Inferior parietal cortex (tissue), 1 donor: ENCODE results near the gene PDE1C.
"Not testable (repeated sequence)": the region's sequence is repeated elsewhere in the genome, so short reads cannot be mapped to it uniquely, and the experiment has no call there.

Source experiments
- DNase-seq: peaks from one replicate; pipeline ENCODE4 v3.0.0-alpha.2; 2016; ENCODE audit errors: extremely low spot score

Gene PDE1C

DNA sequence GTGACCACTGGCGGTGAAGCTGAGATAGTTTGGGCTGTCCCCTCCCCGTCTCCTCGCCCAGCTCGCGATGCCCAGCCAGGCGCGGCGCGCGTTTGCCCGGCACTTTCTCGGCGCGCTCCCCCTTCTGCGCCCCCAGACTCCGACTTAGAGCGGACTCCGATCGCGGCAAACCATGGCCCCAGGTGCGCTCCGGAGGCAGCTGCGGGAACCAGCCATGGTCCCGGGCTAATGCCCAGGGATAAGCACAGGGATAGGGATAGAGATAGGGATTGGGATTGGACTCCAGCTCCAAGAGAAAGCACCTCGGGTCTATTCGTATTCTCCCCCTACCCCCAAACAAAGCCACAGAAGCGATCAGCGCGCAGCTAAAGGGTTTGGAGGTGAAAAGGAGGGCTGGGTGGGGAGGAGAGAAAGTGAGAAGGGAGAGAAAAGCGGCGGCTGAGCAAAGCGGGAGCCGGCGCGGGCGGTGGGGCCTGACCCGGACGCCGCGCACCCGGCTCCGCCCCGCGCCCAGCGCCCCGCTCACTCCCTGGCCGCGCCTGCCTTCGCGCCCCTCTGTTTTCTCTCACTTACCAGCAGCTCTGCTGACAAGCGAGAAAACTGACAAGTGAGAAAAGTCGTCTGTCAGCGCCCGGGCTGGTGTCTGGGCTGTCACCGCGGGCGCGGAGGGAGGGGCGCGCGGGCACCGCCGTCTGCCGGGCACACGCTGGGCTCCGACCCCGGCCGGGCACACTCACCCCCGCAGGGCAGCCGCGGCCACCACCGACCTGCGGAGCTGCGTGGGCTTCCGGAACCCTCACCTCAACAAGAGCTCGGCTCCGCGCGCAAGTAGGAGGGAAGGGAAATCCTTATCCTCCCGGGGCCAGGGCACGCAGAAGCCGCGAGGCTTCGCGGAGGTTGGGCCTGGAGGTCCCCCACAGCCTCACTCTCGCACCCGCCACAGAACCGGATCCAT, at the start of gene PDE1C:
Gene PDE1C (minus strand): TSS at position 2 of the 955 bp plus-strand sequence.
- DNase-seq: no peak

DNA sequence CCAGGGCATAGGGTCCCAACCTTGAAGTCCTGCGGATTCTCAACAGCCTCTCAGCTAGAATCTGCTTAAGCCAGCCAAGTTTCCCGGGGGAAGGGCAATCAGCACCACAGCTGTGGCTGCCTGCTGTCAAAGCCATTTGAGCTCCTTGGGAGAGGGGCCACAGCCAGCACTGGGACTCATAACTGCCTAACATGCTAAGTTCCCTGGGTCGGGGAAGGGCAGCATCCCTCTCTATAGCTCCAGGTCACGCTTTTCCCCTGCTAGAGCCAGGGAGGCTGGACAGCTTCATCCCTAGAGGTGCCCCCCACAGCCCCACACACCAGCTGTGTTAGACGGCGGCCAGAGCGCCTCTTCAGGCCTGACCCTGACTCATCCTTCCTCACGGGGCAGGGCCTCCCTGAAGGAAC, 49.6 kb upstream of the PDE1C start:
- DNase-seq: no peak

DNA sequence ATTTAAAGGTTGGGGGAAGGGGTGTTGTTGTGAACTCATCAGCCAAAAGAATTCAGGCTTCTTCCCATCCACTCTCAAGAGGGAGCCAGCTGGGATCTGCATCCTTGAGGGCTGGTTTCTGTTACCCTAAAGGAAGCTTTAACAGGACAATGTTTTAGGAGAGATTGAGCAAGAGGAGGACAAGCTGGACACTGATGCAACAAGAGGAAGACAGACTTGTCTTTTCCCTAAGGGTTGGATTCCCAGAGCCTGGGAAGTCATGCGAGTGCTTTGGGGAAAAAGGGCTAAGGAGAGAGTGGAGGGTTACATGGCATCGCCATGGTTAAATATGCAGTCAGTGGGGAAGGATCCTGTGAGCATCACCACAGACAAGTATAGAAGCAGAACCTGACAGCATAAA, 47.6 kb upstream of the PDE1C start:
- no peak for DNase-seq

DNA sequence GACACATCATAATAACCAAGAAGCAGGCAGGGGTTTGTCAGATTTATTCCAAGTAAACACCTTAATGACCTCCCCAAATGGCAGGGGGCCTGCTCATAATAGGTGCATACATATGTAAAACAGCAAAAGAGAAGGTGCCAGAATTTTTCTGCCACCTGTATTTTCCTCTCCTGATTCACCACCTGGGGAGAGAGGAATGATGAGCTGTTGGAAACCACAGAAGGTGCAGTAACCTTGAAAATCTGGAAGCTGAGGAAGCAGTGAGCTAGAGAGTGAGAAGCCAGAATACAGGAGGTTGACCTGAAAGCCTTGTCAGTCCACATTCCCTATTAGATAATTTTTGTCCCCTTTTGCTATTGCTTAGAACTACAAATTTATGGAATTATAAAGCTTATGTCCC, 46.2 kb upstream of the PDE1C start:
- DNase-seq: no peak

DNA sequence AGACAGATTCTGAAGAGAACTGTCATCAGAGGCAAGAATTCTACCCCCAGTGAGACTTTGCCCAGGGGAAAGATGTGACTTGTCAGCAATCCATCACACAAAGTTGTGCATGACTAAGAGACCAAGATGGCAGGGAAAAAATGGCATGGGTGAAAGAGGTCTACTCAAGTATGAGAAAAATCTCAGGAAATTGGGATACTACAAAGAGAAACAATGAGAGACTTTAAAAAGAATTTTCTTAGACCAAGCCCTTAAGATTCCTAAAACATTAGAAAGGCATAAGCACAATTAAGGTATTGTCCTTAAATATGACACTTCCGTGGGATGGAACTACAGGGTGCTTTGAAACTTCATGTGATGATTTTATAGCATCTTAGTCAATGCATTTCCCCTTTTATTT, 45.6 kb upstream of the PDE1C start:
- DNase-seq: no peak

DNA sequence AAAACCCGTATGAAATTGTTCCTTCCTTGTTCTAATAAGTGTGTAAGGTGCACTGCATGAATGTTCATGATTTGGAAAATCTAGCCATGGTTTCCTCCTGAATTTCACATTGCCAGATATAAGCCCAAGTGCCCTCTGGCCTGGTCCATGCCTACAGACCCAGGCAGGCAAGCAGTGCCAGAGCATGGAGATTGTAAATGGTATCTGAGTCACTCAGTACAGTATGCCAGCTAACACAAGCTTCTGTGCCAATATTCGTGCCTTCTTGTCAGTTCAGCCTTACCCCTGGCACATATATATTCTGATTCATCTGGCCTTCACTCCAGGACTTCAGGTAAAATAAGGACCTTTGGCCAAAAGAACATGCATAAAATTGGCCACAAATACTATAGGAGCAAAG, 38.4 kb upstream of the PDE1C start:
- DNase-seq: no peak

DNA sequence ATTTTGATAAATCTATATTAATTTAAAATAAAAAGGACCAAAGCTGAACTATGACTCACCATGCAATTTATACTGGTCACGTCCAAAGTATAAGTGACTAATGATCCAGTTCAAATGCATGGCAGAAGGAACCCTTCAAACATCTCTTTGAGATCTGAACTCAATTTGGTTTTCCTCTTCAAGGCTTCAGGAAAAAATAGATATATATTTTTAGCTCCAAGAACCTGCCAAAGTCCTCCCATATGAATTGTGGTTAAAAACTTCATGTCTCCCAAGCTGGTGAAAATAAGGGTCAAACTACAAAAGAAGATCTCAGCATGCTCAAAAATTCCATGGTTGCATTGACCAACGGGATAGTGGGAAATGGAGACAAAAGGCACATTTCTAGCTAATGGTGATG, 34.6 kb upstream of the PDE1C start:
- no peak for DNase-seq

DNA sequence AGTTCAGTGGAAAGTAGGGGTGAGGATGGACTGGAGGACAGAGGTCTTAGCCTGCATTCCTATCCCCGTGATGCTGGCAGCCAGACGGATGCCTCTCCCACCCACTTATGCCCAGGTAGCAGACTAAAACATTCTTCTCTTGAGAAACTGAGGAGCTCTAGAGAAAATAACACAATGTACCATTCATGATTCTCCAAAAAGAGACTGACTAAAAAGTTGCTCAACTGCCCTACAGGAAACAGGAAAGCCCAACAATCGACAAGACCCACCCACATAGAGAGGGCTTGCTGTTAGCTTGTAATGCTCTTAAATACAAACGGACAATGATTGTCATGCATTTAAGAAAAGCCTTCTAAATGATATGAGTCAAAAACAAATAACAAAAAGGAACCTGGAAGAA, 33.2 kb upstream of the PDE1C start:
- DNase-seq: no peak

DNA sequence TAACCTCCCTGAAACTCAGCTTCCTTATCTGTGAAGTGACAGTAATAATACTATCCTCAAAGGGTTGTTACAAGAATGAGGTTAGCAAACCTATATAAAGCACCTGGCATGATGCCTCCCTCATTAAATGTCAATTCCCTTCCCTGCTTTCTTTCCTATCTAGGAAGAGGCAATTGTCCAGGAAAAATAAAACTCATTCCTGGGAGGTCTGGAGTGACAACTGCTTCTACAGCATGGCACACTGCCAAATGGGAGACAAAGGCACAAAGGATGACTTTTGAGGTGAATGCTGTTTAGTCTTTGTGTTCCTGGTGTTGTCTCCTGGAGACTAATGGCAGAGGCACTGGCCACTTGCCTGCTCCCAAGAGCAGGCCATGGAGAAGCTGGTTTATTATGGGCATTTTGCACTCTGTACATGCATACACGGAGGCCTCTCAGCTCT, 32.2 kb upstream of the PDE1C start:
- DNase-seq: no peak

DNA sequence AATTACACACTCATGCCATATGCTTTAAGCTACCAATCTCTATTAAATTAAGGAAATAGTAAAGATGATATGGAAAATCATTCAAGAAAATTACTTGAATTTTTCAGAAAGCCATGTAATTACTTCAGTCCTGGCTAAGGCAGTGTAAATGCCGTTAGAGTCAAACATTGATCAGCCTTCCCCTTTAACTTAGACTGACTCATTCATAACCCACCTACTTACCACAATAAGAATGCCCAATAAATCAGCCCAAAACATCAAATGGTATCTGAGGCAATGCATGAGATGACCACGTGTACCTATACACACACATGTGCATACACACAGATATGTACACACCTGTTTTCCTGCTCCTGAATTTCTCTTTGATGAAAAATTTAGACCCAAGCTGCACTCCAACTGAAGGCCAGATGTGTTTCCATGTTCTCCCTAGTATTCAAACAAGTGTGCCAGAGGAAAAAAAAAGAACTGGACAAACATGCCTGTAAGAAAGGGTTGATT, 30.2 kb upstream of the PDE1C start:
- DNase-seq: no peak

DNA sequence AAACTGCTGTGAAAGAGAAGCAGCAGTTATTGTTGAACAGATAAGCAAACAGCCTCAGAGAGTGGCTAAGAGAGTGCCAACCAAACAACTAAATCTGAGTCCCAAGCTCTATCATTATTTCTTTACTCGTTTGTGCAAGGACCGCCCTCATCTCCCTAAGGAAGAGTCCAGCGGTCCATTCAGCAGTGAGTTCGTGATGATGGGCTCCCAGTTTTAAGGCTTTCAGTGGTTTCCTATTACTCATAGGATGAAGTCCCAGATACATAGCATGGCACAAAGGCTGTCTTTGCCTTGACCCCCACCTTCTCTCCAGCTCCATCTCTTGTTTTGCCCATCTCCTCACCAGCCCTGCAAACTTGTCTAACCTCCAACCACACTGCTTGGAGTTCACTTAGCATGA, 24.3 kb upstream of the PDE1C start:
- no peak for DNase-seq

DNA sequence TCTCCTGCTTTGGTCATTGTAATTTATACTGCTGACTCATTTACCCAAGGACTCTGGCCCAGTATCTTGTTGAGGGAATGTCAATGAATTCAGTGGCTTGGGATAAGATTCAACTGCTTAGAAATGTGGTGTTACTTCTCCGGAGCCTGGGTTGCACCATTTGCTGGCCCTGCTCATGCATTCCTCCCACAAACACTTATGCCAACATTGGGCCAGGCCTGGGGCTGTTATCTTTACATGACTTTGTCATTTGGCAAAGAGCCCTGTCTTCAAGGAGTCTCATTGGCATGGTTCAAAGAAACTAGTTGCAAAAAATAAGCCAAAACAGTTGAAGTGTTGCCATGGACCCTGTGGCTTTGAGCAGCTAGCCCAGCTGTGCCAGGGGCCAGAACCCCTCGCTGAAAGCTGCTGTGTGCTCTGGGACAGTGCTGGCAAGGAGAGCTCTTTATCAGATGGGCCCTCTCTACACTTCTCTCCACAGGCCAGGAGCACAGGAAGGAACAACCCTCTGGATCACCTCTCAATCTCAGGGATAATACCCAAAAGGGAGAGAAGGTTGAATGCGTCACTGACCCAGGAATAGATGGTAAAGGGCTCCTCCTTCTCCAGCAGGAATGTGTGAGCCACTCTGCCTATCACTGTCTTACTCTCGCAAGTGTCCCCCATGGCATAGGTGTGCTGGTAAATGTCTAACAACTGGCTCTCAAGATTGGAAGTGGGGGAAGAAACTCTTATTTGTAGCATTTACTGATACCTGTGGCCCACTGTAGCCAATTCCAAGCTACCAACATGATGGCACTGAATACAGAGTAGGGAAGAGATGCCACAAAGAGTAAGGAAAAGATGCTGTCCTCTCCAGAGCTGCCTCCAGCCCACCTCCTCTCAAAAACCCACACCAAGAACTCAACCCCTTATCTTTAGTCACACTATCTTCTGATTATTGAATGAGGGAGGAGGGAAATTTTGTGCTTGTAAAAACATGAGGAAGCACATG, 23.5 kb upstream of the PDE1C start:
- no peak for DNase-seq

DNA sequence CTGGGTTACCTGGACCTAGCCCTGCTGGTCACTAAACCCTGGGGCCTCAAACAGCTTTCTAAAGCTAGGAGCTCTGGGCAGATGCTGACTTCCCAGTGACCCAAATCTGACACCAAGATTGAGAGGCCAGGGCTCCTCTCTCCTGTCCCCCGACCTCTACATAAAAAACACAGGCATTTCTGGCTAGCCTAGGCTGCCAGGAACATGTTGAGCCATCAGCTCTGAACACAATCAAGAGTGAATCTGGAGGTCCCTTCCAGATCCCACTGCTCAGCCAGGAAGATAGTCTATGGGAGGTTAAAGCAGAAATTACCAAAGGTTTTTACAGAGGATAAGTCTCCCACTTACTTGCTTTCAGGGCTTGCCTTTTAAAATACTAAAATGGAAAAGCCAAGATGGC, 22.1 kb upstream of the PDE1C start:
- no peak for DNase-seq

DNA sequence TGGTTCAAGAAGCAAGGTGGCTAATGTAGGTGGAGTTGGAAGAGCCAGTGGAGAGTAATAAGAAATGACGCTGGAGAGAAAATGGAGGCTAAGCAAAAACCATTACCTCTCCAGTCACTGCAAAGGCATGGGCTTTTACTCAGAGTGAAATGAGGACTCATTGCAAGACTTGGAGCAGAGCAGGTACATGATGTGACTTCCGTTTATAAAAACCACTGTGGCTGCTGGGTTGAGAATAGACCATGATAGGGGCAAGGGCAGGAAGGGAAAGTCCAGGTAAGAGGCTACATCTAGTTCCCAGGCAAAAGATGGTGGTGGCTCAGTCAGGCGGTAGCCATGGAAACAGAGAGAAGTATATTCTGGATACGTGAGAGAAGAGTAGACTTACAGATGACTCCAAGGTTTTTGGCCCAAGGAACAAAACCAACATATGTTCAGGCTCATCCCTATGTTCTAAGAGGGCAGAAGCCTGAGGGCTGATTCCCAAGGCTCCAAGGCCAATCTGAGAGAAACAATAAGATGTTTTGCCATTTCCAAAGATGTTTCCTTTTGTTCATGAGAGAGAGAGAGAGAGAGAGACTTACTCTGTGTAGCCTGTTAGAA, 21.5 kb upstream of the PDE1C start:
- no peak for DNase-seq

DNA sequence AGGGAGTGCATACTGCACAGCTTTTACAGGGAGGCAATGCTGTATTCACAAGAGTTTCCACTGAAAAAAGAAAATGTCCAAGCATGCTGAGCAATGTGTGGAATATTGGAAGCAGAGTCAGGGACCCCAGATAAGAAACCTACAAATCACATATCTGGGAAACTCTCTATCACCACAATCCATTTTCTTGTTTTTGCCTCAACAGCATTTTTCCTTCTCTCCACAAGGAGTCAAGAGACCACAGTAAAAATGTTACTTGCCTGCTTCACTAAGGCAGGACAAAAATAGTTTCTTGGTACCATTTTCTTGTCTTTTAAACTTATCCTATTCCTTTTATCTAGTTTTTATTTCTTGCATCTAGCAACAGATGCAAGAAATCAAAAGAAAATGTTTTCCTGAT, 19.5 kb upstream of the PDE1C start:
- DNase-seq: no peak

DNA sequence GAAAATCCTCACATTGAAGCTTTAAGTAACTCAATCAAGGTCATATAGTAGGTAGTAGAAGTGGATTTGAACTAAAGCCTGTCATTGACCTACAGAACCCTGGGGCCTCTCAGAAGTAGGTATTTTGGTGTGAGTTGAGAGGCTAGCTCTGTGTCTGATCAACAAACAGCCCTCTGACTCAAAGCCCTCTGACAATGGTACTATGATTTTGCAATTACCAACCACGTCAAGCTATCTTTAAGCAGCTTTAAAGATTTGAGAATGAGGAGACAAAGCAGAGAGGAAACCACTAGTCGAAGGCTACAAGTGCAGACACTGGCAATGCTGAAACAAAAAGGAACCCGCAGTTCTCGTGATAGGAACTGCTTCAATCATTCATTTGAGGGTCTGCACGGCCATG, 19.0 kb upstream of the PDE1C start:
- DNase-seq: no peak

DNA sequence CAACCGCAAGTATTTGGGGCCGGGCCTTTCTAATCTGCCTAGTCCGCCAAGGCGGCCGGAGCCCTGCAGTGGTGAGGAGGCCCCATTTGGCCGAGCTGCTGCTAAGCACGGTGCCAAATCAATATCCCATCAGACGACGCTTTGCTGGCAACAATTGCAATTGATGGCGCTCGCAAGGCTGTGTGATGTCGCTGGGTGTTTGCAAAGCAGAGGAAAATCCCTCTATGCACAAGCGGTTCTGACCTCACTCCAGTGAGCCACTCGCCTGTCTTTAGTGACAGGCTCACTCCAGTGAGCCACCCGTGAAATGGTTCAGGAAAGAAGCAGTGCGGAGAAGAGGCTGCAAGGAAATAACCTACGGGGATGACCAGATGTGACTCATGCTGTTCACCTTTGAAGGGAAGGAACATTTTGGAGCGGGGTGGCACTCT, 18.3 kb upstream of the PDE1C start:
- DNase-seq: no peak

DNA sequence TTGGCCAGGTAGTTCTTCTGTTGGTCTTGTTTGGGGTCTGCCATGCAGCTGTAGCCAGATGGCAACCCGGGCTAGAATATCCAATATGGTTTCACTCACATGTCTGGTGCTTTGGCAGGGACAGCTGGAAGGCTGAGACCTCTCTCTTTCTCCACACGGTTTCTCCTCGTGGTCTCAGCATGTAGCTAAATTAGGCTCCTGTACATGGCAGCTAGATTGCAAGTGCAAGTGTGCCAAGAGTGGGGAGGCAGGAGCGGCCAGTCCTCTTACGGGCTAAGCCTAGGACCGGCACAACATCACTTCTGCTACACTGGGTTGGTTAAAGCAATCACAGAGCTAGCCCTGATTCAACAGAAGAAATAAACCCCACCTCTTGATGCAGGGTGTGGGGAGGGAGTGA, 9.3 kb upstream of the PDE1C start:
- DNase-seq: no peak

DNA sequence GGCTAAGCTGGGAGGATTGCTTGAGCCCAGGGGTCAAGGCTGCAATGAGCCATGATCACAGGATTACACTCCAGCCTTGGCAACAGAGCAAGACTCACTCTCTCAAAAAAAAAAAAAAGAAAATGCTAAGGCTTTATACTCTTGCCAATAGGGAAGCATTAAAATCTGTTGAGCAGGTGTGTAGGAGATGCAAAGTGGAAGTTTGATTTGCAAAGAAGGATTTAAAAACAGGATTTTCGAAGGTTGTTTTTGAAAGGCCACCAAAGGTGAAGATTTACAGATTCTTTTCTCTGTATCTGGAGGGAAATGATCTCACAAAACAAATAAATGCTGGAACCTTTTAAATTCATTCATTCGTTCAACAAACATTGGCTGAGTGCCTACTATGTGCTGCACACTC, 8.6 kb upstream of the PDE1C start:
- DNase-seq: no peak

DNA sequence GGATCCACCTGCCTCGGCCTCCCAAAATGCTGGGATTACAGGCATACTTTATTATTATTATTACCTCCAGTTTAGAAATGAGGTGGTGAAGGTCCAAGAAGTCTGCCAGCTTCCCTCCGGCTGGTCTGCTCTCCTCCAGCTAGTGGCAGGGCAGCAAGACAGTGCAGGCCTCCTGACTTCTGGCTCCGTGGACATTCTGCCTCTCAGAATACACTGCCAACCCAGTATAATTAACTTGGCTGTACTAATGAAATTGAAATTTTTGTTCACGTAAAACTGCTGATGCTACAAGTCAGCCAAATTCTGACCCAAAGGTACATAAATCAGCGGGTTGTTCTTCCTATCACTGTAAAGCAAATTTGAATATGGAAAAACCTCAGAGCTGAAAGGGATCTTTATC, 7.6 kb upstream of the PDE1C start:
- DNase-seq: no peak

DNA sequence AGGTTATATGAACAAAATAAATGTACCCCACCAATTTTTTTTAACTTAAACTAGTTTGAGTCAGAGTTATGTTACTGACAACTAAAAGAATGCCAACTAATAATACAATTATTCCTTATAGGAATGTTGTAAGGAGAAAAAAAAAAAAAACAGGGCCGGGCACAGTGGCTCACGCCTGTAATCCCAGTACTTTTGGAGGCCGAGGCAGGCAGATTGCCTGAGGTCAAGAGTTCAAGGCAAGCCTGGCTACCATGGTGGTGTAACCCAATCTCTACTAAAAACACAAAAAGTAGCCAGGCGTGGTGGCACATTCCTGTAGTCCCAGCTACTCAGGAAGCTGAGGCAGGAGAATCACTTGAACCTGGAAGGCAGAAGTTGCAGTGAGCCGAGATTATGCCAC, 6.6 kb upstream of the PDE1C start:
- DNase-seq: not testable (repeated sequence)

DNA sequence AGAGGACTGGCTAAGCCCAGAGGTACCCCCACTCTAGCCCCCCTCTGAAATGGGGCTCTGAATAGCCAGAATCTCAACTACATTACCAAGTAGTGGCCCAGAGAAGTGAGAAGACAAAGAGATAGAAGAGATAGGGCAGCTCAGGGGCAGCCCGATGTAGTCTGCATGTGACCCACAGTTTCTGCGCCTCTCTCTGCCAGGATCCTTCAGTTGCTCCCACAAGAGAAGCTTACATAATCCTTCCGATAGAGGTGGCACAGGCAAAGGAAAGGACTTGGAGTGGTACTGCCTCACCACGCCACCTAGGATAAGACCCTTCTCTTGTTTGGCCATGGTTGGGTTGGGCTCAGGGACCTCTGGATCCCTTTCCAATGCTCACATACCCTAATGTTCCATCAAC, 5.4 kb upstream of the PDE1C start:
- no peak for DNase-seq
